Ramos (cell line): ENCODE measurements around the gene EMSY.

Experiments used
- in situ Hi-C: fragments of 300-500 bp; cut with MboI; formaldehyde crosslinking; loops from one replicate; pipeline ENCODE4 v1.14.3; 2022; ENCODE audit warnings: low sequenced_read_pairs; ENCODE audit not compliant: unreplicated experiment

EMSY gene

DNA sequence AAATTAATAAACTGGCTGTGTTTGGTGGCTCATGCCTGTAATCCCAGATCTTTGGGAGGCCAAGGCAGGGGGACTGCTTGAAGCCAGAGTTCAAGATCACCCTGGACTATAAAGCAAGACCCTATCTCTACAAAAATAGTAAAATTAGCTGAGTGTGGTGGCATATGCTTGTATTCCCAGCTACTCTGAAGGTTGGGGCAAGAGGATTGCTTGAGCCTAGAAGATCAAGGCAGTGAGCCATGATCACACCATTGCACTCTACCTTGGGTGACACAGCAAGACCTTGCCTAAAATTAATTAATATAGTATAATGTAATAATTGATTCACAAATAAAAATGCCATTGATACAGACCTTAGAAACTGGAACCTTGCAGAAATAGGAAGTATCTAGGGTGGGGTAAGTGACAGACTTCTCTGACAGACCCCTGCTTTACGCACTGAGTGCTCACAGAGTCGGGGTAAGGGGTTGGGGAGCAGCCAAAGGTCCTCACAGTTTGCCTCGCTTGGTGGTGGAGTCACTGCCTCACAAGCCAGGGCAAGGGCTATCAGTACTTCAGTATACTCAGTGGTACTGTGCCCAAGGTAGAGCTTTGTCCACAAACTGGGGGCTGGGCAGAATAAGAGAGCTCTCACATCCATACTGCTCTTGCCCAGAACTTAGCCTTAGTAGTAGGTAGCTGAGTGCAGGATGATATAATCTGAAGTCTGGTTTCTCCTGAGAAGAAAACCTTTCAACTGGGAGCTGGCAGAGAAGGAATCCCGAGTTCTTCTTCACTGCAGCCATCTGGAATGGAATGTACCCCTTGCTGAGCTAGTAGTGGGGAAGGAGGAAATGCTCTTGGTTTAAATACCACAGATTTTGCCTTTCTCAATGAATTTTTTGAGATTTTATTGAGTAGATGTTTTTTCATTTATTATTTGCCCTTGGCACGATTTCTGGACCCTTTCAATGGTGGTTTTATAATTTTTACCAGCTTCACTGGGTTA is 65.5 kb downstream of the EMSY start:
- in situ Hi-C loops, result no loop called here

DNA sequence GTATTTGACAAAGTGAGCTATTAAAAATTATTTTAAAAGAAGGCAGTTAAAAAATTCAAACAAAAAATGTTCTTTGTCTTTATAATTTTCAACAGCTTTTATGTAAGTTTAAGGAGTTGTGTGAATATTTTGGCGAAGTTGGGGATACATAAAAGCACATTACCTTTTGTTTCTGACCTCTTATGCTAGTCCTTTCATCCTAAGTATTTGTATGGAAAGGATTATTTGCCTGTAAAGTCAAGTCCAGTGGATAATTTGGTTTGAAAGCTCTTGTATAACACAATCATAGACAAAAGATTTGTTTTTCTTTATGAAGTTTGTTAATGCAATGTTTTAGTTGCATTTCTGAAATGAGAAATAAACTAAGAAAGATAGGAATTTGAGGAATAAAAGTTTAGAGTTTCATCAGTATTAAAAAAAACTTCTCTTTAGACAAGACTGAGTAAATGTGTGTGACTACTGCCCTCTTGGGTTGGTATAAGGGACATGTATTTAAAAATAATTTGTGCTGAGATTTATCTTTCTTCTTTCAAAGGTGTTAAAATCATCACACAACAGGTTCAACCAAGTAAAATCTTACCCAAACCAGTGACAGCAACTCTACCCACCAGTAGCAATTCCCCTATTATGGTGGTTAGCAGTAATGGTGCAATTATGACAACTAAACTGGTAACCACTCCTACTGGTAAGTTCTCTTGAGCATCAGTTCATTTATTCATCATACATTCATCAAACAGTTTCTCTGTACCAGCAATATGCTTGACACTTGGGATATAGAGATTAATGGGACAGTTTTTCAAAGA is 68.2 kb downstream of the EMSY start:
- in situ Hi-C loops, result no loop called here

DNA sequence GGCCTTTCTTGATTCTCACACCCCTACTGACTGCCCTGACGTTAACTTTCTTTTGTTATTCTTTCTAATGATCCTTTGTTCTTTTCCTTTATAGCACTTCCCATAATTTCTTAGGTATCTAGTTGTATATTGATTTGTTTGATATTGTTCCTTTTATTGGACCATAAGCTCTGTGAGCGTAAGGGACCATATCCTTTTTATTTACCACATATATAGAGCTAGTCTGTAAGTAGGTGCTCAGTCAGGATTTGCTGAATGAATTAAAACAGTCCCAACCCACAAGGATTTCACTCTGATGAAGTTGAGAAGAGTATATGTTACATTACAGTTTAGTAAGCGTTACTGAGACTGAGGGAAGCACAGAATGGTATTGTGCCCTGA is 68.8 kb downstream of the EMSY start:
- in situ Hi-C loops, result no loop called here

DNA sequence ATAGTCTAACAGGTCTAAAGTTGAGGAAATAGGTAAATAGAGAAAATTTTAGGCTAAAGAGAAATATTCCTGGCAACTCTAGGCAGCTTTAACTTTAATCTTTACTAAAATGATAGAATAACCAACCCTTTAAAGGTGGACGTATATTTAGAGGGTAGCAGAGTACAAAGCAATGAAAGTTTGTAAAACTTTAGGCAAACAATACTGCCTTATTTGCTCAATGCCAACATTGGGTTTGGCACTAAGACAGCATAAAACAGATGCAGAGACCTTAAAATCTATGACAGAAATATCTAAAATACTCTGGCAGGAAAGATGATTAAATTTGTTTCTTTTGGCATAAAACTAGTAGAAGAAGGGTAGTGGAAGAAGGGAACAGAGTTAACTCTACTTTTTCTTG is 70.7 kb downstream of the EMSY start:
- in situ Hi-C loops, result no loop called here

DNA sequence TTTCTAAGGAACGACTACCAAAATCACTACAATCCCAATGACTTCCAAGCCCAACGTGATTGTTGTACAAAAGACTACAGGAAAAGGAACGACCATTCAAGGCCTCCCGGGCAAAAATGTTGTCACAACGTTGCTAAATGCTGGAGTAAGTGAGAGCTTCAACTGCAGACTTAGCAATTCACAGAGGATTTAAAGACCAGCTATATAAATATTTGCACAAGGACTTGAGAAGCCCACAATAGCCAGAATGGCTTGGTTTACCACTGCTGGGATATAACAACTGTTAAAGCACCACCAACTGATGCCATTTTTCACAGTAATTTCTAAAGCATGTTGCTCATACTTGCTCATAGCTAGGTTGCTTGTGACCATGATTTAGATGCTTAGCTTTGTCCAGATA is 78.3 kb downstream of the EMSY start:
- in situ Hi-C loops, result no loop called here

DNA sequence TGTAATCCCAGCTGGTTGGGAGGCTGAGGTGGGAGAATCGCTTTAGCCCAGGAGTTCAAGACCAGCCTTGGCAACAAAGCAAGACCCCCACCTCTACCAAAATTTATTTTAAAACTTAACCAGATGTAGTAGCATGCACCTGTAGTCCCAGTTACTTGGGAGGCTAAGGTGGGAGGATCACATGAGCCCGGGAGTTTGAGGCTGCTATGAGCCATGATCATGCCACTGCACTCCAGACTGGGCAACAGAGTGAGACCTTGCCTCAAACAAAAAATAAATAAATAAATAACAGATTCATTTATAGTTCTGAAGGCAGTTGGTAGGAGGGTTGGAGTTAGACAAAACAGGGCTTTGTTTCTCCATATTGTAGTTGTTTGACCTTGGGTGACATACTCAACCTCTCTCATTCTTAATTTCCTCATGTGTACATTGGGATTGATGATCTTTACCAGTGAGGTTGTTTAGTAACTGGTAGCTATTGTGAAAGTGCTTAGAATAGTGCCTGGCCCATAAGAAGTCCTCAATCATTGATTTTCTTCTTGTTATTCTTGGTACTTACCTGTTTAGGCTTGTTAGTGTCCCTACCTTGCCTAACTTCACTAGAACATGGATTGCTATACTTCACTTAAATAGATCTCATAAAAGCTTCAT is 79.1 kb downstream of the EMSY start:
- in situ Hi-C loops, result no loop called here

DNA sequence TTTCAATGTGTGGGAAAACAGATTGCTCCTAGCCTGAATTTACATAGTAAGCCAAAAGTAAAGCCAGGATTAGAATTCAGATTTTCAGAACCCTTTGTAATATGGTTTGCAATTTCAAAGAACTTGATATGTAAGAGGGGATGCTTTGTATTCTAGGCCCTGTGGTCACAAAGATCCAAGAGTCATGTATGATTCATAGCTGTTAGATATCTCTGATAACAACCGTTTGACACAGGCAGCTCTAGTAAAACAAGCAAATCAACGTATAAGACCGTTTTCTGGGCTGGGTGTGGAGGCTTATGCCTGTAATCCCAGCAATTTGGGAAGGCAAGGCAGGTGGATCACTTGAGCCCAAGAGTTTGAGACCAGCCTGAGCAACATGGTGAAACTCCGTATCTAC is 79.6 kb downstream of the EMSY start:
- in situ Hi-C loops, result no loop called here

DNA sequence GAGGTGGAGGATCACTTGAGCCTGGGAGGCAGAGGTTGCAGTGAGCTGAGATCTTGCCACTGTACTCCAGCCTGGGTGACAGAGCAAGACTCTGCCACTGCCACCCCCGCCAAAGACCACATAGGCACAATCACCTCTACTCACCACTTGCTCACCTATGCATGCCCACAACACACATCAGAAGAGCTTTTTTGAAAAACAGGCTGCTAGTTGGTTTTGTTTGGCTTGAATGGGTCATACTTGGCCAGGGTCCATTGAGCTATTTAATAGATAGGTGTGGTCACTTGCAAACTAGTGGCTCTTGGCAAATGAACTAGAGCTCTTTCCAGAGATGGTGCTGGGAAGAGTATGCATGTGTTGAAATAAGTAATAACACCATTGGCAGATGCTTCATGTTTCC is 80.1 kb downstream of the EMSY start:
- in situ Hi-C loops, result no loop called here

DNA sequence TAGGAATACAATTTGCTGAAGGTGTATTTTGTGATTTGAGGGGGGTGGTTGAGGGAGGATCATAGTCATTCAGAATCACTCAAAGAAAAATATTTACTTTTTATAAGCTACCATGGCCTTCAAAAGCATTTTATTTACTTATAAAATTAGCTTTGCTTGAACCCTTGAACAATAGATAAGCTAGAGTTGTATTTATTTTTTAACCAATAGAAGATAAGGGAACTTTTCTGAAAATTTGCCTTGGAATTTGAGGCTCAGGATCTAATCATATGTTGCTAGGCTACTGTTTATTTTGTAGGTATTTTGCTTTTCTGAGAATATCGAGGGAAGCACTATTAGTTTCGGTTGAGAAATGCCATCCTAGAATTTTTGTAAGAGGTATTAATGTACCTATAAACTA is 82.1 kb downstream of the EMSY start:
- in situ Hi-C loops, result no loop called here

DNA sequence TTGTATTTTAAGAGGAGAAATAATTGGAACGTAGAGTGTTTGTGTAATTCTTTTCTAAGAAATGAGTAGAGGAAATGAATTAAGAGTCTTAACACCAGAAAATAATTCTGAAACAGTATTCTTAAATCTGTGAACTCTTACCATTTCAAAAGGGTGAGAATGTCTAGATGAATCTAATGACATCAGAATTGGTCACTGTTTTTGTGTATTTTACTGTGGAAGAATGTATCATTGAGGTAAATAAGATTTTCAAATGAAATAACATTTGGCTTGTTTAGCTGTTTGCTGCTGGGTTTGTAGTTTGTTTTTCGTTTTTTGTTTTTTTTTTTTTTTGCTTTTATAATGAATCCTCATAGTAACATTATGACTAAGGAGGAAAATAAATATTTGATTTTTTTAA is 97.6 kb downstream of the EMSY start:
- in situ Hi-C loops, result no loop called here

DNA sequence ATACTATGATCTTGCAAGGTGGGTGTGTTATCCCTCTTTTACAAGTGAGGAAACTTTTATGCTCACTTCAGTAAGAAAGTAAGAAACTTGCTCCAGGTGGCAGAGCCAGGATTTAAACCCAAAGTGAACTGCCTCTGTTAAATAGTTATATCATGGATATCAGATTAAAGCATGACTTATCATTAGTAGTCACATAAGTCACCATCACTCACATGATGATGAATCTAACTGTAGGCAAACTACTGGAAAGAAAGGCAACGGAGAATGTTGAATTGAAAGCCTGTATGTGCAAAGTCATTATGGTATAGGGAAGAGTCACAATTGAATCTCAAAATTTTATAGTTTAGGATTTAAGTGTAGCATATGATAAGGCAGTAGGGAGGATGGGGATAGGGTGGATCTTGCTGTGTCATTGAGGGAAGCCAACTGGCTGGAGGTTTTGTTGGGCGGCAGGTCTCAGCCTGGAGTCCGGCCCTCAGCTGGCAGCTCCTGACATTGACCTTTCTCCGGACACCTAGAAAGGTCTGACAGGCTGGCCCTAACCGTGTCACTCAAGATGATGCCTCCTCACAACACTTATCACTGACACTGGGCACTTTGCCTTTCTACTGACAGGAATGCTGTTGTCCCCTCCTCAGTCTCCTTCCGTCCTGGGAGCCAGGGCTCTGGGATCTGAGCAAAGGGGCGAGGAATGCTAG is 98.3 kb downstream of the EMSY start:
- in situ Hi-C loops, result no loop called here

DNA sequence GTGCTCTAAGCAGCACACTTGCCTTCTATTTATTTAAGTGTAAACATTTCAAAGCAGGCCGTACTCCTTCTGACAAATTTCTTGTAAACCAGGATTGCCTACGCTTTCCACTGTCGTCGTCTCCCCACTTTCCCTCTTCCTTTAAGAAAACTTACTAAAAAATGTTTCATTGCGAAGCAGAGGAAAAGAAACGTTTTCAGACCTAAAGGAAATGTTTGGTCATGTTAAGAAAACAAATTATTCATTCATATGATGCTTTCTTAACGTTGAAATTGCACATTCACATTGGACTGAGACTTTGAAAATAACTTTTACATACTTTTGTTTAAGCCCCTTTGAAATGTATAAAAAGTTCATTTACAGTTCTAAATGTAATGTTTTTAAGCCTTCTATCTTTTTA is 106.0 kb downstream of the EMSY start:
- in situ Hi-C loops, result no loop called here

DNA sequence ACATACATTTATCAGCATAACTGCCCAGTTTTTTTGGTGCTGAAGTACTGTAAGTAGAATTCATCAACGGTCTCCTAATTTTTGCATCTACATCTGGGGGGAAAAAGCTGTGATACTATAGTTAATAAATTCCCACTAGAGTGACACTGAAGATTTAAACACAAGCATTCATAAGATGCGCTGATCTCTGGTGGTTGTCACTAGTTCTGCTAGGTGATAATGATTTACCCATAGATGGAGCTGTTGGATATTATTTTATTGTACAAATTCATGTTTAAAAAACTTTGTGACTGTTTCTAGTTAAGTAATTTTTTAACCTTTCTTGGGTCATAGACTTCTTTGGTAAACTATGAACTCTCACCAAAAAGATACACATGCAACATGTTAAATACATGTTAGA is 106.6 kb downstream of the EMSY start:
- in situ Hi-C loops, result no loop called here

DNA sequence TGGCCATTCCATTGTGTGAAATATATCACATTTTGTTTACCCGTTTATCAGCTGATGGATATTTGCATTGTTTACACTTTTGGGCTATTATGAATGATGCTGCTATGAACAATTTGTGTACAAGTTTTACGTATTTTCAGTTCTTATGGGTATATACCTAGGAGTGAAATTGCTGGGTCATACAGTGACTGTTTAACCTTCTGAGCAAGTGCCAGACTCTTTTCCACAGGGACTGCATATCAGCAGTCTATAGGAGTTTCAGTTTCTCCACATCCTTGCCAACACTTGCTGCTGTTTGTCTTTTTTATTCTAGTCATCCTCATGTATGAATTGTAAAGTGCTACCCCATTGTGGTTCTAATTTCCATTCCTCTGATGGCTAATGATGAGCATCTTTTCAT is 108.2 kb downstream of the EMSY start:
- in situ Hi-C loops, result no loop called here

DNA sequence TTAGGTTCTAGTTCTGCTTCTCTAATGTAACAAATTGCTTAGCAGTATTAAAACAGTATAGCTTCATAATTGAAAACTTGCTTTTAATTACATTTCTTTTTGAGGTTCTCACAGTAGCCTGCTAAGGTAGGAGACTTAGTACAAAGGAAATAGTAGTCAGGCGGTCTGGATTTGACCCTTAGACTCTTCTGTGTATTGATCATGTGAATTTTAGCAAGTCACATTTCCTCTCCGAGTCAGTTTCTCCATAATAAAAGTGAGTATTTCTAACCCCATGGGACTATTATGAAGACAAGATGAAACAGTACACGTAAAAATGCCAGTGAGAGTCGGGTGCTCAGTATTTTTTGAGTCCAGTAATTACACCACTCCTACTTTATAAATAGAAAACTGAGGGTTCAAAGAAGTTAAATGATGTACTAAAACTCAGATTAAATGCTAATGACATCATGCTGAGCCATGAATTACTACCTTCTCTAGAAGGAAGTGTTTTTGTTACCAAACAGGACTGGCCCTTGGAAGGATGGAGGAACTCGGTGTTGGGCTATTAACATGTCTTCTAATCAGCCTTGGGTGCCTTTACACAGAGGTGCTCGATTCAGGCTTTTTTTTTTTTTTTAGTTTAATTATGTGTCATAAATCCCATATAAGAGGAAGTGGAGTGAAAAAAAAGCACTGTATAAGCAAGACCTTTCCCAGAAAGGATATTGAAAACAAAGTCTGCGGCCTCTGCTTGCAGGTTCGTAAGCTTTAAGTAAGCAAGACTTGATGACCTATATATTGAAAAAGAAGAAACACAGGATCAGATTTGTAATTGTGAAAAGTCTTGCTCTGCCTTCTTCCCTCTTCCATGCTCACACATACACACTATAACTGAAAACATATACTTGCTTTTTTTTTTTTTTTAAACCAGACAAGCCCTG is 109.0 kb downstream of the EMSY start:
- in situ Hi-C loops, result no loop called here

DNA sequence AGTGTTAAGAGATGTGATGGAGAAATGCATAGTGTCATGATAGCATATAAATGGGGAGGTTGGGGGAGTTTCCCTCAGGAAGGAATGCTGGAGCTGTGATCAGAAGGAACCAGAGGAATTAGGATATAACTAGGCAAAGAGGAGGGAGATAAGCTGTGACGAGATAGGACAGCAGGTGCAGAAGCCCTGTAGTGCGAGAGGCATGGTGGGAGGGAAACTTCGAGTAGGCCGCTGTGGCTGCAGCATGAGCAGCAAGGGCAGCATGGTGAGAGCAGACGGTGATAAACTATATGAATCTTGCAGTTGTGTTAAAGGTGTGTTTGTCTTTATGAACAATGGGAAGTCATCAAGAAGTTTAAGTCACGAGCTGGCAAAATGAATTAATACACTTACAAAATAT is 109.9 kb downstream of the EMSY start:
- in situ Hi-C loops, result no loop called here

DNA sequence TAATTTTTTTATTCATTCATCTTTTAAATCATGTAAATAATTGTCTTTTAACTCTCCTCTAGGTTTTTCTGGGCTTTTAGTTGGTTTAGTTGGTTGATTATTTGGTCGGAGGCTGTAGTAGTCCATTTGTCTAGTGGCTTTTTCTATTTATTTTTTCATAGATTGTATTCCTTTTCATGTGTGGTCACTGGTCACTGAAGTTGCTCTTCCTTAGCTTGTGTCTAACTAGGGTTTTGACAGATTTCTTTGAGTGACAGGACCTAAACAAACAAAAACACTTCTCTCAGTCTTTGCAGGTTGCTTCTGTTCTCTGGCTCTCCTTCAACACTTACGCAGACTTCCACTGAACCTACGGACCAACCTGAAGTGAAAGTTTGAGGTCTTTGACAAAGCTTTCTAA is 112.6 kb downstream of the EMSY start:
- in situ Hi-C loops, result no loop called here

DNA sequence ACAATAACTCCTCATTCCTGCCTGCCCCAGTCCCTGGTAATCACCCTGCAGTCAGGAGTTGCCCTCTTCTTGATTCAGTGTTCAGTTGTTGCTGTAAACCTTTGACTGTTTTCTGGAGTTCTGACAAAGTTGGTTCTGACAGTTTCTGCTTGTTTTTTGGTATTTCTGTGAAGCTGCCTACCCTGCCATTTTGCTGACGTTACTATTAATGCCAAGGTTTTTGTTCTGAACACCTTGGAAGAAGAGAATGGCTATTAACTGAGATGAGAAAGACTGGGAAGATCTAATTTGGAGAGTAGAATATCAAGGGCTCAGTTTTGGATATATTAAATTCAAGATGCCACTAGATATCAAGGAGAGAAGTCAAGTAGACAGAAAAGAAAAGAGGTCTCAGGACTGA is 113.7 kb downstream of the EMSY start:
- in situ Hi-C loops, result no loop called here

DNA sequence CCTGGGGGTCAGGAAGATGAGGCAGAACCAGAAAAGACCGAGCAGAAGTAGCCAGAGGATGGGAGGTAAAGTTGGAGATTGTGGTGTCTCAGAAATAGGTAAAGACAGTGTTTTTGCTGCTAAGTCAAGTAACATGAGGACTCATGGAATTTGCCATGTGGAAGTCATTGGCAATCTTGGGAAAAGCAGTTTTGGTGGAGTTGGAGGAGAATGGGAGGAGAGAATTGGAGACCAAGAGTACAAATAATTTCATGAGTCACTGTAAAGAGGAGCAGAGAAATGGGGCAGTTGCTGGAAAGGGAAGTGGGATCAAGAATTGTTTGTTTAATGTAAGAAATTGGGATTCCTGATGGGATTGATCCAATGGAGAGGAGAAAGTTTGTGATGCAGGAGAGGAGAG is 114.1 kb downstream of the EMSY start:
- in situ Hi-C loops, result no loop called here
